HCT116 (cell line): Measurements from ENCODE around the gene LRRC7.

ENCODE experiments used
- EZH2phosphoT487 ChIP-seq: fragments of 200-600 bp; IDR thresholded peaks from 2 replicates; pipeline ENCODE4 v1.6.1; 2018; ENCODE audit warnings: antibody characterized with exemption, borderline replicate concordance
- POLR2A ChIP-seq: IDR thresholded peaks from 2 replicates; pipeline ENCODE4 v1.7.0; 2011; ENCODE audit warnings: borderline replicate concordance; ENCODE audit not compliant: insufficient read depth, insufficient read length; ENCODE audit errors: extremely low read depth
- POLR2AphosphoS5 ChIP-seq: IDR thresholded peaks from 2 replicates; pipeline ENCODE4 v1.6.1; 2011; ENCODE audit warnings: mild to moderate bottlenecking, low read depth, low read length, moderate library complexity
- SP1 ChIP-seq: IDR thresholded peaks from 2 replicates; pipeline ENCODE4 v1.6.1; 2012; ENCODE audit warnings: low read depth
- YY1 ChIP-seq: IDR thresholded peaks from 2 replicates; pipeline ENCODE4 v1.6.1; 2011; ENCODE audit warnings: low read length, low read depth, moderate library complexity, mild to moderate bottlenecking; ENCODE audit not compliant: insufficient replicate concordance; ENCODE audit errors: extremely low read depth
- ZFX ChIP-seq: fragments of 450-650 bp; IDR thresholded peaks from 2 replicates; pipeline ENCODE4 v1.6.1; 2017
- ZNF274 ChIP-seq: fragments of 200-500 bp; sonication (Bioruptor generic); IDR thresholded peaks from 2 replicates; pipeline ENCODE4 v1.6.1; 2014; ENCODE audit warnings: mild to moderate bottlenecking, low read depth, low read length, inconsistent platforms
- TF ChIP-seq, protein P1 (sequence below), 3 experiments: fragments of 200-600 bp in 1 of 3; sonication (generic) in 1 of 3; IDR thresholded peaks in 2 of 3; conservative IDR thresholded peaks in 1 of 3; 2 replicates each; pipeline ENCODE4 v1.5.1; 2012 to 2017; ENCODE audit warnings: low read depth in 2 of 3, low read length in 2 of 3, antibody characterized with exemption in 1 of 3, borderline replicate concordance in 1 of 3, control low read depth in 1 of 3, mild to moderate bottlenecking in 1 of 3, mixed read lengths in 1 of 3, mixed run types in 1 of 3, moderate library complexity in 1 of 3; ENCODE audit not compliant: insufficient read depth in 1 of 3
- TF ChIP-seq, protein P2 (sequence below): IDR thresholded peaks from 2 replicates; pipeline ENCODE4 v1.6.1; 2012
- TF ChIP-seq, protein P3 (sequence below): IDR thresholded peaks from 2 replicates; pipeline ENCODE4 v1.6.1; 2012; ENCODE audit warnings: low read depth

DNA sequence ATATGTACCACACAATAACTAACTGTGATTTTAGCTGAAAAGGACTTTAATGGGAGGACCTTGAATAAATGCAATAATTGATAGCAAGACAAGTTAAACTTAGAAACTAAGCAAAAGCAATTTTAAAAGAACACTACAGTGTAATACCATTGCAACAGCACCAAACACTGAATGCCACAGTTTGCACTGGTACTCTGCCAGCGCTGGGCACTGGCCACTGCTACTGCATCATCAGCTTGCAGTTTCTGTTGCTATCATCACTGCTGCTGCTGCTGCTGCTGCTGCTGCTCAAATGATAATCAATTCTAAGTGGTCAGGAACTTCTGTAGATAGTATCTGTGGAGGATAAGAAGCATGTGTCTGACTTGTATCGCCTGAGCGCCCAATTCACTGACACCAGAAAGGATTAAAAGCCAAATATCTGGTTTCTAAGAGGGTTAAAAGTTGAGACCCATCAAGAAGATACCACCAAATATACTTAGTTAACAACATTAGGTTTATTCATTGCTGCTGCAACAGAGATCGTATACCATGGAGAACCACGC, 330.8 kb downstream of the LRRC7 start:
- TF ChIP-seq ZNF274 = no peak
- TF ChIP-seq, protein P1, sequence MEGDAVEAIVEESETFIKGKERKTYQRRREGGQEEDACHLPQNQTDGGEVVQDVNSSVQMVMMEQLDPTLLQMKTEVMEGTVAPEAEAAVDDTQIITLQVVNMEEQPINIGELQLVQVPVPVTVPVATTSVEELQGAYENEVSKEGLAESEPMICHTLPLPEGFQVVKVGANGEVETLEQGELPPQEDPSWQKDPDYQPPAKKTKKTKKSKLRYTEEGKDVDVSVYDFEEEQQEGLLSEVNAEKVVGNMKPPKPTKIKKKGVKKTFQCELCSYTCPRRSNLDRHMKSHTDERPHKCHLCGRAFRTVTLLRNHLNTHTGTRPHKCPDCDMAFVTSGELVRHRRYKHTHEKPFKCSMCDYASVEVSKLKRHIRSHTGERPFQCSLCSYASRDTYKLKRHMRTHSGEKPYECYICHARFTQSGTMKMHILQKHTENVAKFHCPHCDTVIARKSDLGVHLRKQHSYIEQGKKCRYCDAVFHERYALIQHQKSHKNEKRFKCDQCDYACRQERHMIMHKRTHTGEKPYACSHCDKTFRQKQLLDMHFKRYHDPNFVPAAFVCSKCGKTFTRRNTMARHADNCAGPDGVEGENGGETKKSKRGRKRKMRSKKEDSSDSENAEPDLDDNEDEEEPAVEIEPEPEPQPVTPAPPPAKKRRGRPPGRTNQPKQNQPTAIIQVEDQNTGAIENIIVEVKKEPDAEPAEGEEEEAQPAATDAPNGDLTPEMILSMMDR (IDR thresholded peaks at IDR 0.05 in 2 of 3, conservative IDR thresholded peaks at IDR 0.05 in 1 of 3; ENCODE audit: borderline replicate concordance in 1 of 3, insufficient read depth in 1 of 3, low read depth in 2 of 3, low read length in 2 of 3) = no peak
- no peak for TF ChIP-seq YY1
- no peak for TF ChIP-seq ZFX
- no peak for TF ChIP-seq SP1
- TF ChIP-seq, protein P2, sequence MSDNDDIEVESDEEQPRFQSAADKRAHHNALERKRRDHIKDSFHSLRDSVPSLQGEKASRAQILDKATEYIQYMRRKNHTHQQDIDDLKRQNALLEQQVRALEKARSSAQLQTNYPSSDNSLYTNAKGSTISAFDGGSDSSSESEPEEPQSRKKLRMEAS = no peak
- TF ChIP-seq EZH2phosphoT487 = no peak
- TF ChIP-seq POLR2AphosphoS5 = no peak
- TF ChIP-seq, protein P3, sequence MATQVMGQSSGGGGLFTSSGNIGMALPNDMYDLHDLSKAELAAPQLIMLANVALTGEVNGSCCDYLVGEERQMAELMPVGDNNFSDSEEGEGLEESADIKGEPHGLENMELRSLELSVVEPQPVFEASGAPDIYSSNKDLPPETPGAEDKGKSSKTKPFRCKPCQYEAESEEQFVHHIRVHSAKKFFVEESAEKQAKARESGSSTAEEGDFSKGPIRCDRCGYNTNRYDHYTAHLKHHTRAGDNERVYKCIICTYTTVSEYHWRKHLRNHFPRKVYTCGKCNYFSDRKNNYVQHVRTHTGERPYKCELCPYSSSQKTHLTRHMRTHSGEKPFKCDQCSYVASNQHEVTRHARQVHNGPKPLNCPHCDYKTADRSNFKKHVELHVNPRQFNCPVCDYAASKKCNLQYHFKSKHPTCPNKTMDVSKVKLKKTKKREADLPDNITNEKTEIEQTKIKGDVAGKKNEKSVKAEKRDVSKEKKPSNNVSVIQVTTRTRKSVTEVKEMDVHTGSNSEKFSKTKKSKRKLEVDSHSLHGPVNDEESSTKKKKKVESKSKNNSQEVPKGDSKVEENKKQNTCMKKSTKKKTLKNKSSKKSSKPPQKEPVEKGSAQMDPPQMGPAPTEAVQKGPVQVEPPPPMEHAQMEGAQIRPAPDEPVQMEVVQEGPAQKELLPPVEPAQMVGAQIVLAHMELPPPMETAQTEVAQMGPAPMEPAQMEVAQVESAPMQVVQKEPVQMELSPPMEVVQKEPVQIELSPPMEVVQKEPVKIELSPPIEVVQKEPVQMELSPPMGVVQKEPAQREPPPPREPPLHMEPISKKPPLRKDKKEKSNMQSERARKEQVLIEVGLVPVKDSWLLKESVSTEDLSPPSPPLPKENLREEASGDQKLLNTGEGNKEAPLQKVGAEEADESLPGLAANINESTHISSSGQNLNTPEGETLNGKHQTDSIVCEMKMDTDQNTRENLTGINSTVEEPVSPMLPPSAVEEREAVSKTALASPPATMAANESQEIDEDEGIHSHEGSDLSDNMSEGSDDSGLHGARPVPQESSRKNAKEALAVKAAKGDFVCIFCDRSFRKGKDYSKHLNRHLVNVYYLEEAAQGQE = no peak
- no peak for TF ChIP-seq POLR2A
